Natural killer cell (primary cell): ENCODE results near the gene CDK5RAP3. TPM values are rescaled to one million over a fixed set of nuclear protein-coding genes. Genes with fewer than 3 reads are reported as not detected.

Experiments
- ATAC-seq, 3 donors: fragments of 150-1000 bp in 2 of 3; fragments of 200-7000 bp in 1 of 3; cut with Tn5 transposase; 1 replicate in 1 of 3; 2 replicates in 2 of 3; pipeline ENCODE4 v1.10.0; 2021; ENCODE audit warnings: mild to moderate bottlenecking in 2 of 3, moderate library complexity in 2 of 3
- DNase-seq, 2 donors: peaks; one replicate each; pipeline versions ENCODE4 v3.0.0 to v3.0.0-alpha.2; 2013 to 2021; ENCODE audit warnings: mixed read lengths in 1 of 2
- H3K27ac ChIP-seq: one replicate; pipeline ENCODE4 v1.5.1; 2013; ENCODE audit warnings: mild to moderate bottlenecking, low read length
- H3K27me3 ChIP-seq: one replicate; pipeline ENCODE4 v1.6.1; 2013; ENCODE audit warnings: low read length; ENCODE audit not compliant: control insufficient read depth, insufficient read depth
- H3K36me3 ChIP-seq: one replicate; pipeline ENCODE4 v1.6.1; 2013; ENCODE audit warnings: low read length; ENCODE audit not compliant: control insufficient read depth, insufficient read depth
- H3K4me1 ChIP-seq: one replicate; pipeline ENCODE4 v1.6.1; 2013; ENCODE audit warnings: low read length; ENCODE audit not compliant: control insufficient read depth, insufficient read depth
- H3K4me3 ChIP-seq: one replicate; pipeline ENCODE4 v1.5.1; 2013; ENCODE audit warnings: low read length
- H3K9me3 ChIP-seq: one replicate; pipeline ENCODE4 v1.6.1; 2013; ENCODE audit warnings: low read length; ENCODE audit not compliant: control insufficient read depth, insufficient read depth
- H3K27ac Mint-ChIP-seq, 2 donors: one replicate each; pipeline ENCODE4 v1.8.0; 2022; ENCODE audit warnings: mild to moderate bottlenecking in 2 of 2, mixed read lengths in 2 of 2, moderate library complexity in 1 of 2
- H3K27me3 Mint-ChIP-seq, 2 donors: one replicate each; pipeline ENCODE4 v1.8.0; 2022; ENCODE audit warnings: low read depth in 2 of 2, mixed read lengths in 2 of 2
- H3K36me3 Mint-ChIP-seq: one replicate; pipeline ENCODE4 v1.8.0; 2022; ENCODE audit warnings: mixed read lengths
- H3K4me1 Mint-ChIP-seq, 2 donors: one replicate each; pipeline ENCODE4 v1.8.0; 2022; ENCODE audit warnings: mixed read lengths in 2 of 2
- H3K4me3 Mint-ChIP-seq: one replicate; pipeline ENCODE4 v1.8.0; 2022; ENCODE audit warnings: mild to moderate bottlenecking, moderate library complexity, mixed read lengths
- H3K9me3 Mint-ChIP-seq, 2 donors: one replicate each; pipeline ENCODE4 v1.8.0; 2022; ENCODE audit warnings: mixed read lengths in 2 of 2
- CTCF ChIP-seq: fragments of 200-600 bp; IDR thresholded peaks from one replicate; pipeline ENCODE4 v1.8.0; 2022; ENCODE audit warnings: antibody characterized with exemption
- WGBS: methylation state at CpG from one replicate; pipeline ENCODE4 v1.1.7; 2013; ENCODE audit warnings: missing lambda C conversion rate; ENCODE audit not compliant: insufficient coverage; 5-methylcytosine and 5-hydroxymethylcytosine counted together
- intact Hi-C: fragments of 100-400 bp; cut with micrococcal nuclease; formaldehyde crosslinking; loops from one replicate; pipeline ENCODE4 v1.14.2; 2022
- total RNA-seq, 4 donors: library from RNA; stranded (reverse); fragments of 120-200 nt in 1 of 4; gene quantifications; one replicate each; pipeline versions ENCODE4 v1.2.3 to v1.2.4, GENCODE V29; 2013 to 2022

CDK5RAP3 gene
- total RNA-seq, 3 donors from 2014 or later (not counting 1 experiment from before 2014, with no cell fraction given), result 289 to 300 (median 292) TPM

GRCh38 chr17:48004983-48005382, 34.1 kb downstream of the CDK5RAP3 start:
- Histone ChIP-seq H3K4me3 (no peak overlapping the region), H3K36me3 (no peaks in the 10 kb centered on the region), H3K27ac (no peak overlapping the region), H3K27me3 (peaks cover 2% of the 10 kb centered on the region), H3K9me3 (no peaks in the 10 kb centered on the region), H3K4me1 (peaks cover 3% of the 10 kb centered on the region)
- DNase-seq, result no peak
- TF ChIP-seq CTCF, result no peak
- Mint-ChIP-seq H3K4me3 (no peak overlapping the region), H3K9me3 (no peaks in the 10 kb centered on the region), H3K27me3 (peaks cover 24 to 37% of the 10 kb centered on the region in 2 donors), H3K36me3 (no peaks in the 10 kb centered on the region), H3K27ac (no peak overlapping the region), H3K4me1 (no peaks in the 10 kb centered on the region)
- ATAC-seq, result no peak
- WGBS, result 94% methylated on average over 2 of the region's 3 CpGs
- intact Hi-C loops, result no loop called here

- H3K4me3 ChIP-seq, result no peak overlapping the region
- H3K4me3 Mint-ChIP-seq, result no peak overlapping the region
- peaks cover 40 to 55% of the 10 kb centered on the region in 2 donors for H3K27me3 Mint-ChIP-seq
- WGBS, result 91% methylated on average over 12 of the region's 12 CpGs
- peaks cover 11% of the 10 kb centered on the region for H3K4me1 ChIP-seq
- intact Hi-C loops, result no loop called here
- H3K36me3 Mint-ChIP-seq, result no peaks in the 10 kb centered on the region
- H3K27me3 ChIP-seq, result peaks cover 9% of the 10 kb centered on the region
- no peak for ATAC-seq
- no peaks in the 10 kb centered on the region for H3K9me3 Mint-ChIP-seq
- no peaks in the 10 kb centered on the region for H3K9me3 ChIP-seq
- DNase-seq, result no peak
- H3K27ac ChIP-seq, result no peak overlapping the region
- no peak for TF ChIP-seq CTCF
- no peak overlapping the region for H3K27ac Mint-ChIP-seq
- H3K4me1 Mint-ChIP-seq, result peaks cover 6 to 11% of the 10 kb centered on the region in 2 donors
- H3K36me3 ChIP-seq, result no peaks in the 10 kb centered on the region
Measured at GRCh38 chr17:48006936-48007709, 36.2 kb downstream of the CDK5RAP3 start.

DNA sequence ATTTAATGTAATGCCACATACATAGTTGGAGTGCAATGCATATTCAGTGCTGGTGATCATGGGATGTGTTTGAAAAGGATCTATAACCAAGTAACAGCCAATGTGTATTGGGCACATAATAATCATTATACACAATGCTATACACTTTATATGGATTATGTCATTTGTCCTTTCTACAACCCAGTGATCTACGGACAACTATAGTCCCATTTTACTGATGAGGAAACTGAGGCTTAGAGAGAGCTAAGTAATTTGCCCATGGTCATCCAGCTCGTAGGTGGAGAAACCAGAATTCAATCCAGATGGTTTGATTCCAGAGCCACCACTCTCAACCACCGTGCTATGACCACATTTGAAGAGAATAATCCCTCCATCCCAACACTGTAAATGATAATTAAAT, 39.3 kb downstream of the CDK5RAP3 start:
- ATAC-seq, result no peak

More for the DNA sequence above, 39.3 kb downstream of the CDK5RAP3 start:
- Mint-ChIP-seq H3K4me3 (no peak overlapping the region), H3K27me3 (peaks cover 50 to 62% of the 10 kb centered on the region in 2 donors), H3K4me1 (peaks cover 6 to 15% of the 10 kb centered on the region in 2 donors), H3K27ac (no peak overlapping the region), H3K9me3 (no peaks in the 10 kb centered on the region), H3K36me3 (no peaks in the 10 kb centered on the region)
- peaks cover 11% of the 10 kb centered on the region for H3K27me3 ChIP-seq
- no peak for TF ChIP-seq CTCF
- no peak for DNase-seq
- peaks cover 12% of the 10 kb centered on the region for H3K4me1 ChIP-seq
- intact Hi-C loops, result no loop called here
- no peaks in the 10 kb centered on the region for H3K9me3 ChIP-seq
- no peaks in the 10 kb centered on the region for H3K36me3 ChIP-seq
- 85% methylated on average over 2 of the region's 3 CpGs for WGBS
- H3K27ac ChIP-seq, result no peak overlapping the region
- H3K4me3 ChIP-seq, result no peak overlapping the region
